HS-27A (cell line): Measurements from ENCODE around the gene CD1B.
"Not testable (repeated sequence)": the region's sequence is repeated elsewhere in the genome, so short reads cannot be mapped to it uniquely, and the experiment has no call there.

Source experiments
- DNase-seq: peaks from one replicate; pipeline ENCODE4 v3.0.0-alpha.2; 2012; ENCODE audit warnings: low read depth, missing footprints

The CD1B gene

DNA sequence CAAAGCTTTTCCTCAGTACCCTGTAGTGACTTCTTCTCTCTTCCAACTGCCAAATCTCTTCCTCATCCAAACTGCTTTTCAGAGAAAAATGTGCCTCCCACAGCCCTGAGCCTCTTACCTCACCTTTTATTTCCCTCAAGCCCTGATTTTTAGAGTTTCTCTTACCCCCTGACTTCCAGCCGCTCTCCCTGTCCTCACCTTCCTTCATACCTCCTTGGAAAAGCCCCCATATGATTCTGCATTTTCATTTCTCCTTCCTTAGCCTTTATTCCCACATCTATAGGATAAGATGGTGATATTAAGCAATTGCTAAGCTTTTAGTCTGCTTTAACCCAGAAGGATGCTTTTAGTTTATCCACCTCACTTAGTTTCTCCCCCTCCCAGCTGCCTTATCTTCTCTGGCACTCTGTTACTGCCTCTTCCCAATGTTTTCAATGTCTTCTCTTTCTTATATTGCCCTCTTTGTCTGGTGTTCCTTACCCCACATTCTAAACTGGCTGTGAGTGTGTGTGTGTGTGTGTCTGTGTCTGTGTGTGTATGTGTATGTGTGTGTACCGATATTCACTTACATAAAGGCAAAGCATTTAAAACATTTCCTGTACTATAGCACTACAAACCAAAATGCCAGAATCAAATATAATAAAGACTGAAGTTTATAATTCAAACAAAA lies at the start of gene CD1B:
TSS of gene CD1B (minus strand) at position 51 of the 670 bp plus-strand sequence. CDS start 108 bp downstream, outside the sequence.
- DNase-seq = no peak

DNA sequence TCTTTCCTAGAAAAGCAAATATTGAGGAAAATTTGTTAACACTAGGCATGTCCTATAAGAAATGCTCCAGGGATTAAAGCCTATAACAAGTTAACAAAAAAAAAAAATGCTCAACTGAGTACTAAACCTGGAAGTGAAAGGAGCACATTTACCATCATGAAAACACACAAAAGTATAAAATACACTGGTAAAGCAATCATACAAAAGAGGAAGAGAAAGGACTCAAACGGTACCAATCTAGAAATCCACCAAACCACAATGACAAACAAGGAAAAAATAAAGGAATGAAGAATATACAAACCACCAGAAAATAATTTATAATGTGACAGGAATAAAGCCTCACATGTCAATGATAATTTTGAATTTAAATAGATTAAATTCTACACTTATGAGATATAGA lies 43.5 kb upstream of the CD1B start:
- no peak for DNase-seq

DNA sequence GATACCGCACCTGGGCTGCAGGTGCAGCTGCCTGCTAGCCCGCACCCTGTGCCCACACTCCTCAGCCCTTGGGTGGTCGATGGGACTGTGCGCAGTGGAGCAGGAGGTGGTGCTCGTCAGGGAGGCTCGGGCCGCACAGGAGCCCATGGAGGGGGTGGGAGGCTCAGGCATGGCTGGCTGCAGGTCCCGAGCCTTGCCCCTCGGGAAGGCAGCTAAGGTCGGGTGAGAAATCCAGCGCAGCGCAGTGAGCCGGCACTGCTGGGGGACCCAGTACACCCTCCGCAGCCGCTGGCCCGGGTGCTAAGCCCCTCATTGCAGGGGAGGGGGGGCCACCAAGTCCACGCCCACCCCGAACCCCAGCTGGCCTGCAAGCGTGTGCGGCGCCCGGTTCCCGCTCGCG lies 42.8 kb upstream of the CD1B start:
- DNase-seq = not testable (repeated sequence)

DNA sequence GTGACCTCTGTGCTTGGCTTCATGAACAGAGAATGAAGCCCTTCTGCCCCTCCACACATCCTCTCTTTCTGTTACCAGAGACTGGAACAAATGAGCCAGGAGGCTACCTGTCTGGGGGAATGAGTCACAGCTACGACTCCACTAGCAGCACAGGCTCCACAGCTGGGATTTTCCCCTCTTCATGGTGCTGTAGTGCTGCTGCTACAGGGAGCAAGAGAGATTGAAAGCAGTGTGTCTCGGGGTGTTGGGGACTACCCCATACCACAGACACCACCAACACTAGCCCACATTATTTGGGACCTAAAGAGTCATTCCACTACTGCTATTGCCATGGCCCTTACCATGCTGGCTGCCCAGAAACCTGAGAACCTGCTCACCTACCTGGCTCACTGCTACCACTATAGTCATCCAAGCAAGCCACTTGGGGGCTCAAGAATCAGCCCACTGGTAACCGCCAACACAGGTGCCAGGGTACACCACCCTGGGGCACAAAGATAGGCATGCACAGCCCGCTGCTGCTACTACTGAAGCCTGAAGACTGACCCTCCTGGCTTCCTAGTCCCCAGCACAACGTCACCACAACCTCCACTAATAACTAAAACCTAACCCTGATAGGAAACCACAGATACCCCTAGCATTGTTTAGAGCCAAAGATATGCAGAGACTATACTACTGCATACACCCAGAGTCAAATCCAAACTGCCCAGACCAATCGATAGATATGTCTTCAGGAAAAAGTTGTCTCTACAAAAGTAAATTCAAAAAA lies 40.0 kb upstream of the CD1B start:
- no peak for DNase-seq

DNA sequence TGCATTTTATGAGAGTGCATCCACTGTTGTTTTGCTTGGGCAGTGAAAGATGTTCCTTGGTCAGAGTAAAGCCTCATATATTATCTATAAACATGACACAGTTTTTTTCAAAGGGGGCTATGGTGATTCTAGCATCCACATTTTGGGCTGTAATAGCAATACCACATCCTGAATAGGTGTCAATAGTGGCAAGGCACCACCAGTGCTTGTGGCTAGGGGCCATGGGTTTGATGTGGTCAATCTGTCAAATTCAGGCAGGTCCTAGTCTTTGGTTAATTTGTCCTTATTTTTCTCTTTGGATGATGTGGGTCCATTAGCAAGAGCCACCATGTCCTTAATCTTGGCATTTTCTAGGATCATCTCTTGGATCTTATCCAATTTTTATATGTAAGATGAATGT lies 35.5 kb upstream of the CD1B start:
- no peak for DNase-seq

DNA sequence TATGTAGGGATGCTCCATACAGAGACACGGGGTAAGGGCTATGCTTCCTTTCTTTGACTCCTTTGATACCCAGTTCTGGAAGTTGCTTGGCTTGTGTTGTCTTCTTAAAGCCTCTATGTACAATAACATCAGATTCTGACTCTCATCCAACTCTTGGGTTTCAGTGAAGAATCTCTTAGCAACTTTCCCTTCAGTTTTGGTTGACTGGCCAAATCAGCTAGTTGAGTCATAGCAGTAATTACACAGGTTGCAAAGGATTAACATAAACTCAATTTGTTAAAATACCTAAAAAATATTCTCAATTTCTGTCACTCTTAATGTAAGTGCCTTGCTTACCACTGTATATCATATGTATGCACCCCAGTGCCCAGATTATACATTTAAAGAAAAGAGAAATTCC lies 31.6 kb upstream of the CD1B start:
- no peak for DNase-seq

DNA sequence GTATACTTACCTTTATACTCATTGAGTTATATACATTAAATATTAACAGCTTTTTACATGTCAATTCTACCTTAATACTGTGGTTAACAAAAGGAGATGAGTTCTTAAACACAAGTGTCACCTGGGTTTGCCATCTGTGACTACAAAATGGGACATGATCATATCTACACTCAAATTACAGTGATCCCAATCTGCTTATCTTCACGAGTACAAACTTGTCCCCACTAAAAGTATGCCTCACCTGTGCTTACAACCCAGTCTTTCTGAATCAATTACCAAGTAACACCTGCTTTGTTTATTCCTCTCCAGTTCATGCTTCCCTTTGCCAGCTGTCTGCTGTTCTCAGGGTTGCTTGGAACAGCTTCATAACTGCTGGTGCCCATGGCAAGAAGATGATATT lies 31.2 kb upstream of the CD1B start:
- DNase-seq = no peak

DNA sequence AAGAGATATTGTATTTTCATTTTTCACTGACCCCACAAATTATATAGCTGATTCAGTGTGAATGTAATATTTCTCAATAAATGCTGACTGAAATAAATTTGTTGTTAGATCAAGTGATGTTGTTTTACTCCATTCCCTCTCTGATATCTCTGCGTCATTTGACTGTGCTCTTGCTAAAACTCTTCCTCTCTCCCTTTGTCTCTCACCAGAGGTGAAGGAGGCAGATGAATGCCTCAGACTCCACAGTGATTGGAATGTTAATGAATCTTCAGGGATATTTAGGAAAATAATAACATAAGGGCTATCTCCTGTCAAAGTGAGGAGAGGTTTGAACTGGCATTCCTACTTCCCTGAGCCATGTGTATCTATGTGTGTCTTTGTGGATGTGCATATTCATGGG lies 26.1 kb upstream of the CD1B start:
- DNase-seq = no peak

DNA sequence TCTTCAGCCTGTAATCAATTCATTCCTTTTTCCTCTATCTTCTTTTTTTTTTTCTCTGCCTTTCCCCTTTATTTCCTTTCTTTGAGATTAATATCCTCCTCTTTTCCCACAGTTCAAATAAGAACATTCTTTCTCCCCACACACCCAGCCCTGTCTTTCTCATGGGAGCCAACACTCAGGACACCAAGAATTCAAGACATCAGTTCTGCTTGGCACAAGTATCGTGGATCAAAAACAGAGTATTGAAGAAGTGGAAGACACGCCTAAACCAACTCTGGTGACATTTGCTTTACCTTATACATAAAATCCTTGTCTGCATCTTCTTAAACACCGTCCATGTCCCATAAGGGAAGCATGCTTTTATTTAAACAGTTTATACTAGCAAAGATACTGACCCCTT lies 25.3 kb upstream of the CD1B start:
- no peak for DNase-seq

DNA sequence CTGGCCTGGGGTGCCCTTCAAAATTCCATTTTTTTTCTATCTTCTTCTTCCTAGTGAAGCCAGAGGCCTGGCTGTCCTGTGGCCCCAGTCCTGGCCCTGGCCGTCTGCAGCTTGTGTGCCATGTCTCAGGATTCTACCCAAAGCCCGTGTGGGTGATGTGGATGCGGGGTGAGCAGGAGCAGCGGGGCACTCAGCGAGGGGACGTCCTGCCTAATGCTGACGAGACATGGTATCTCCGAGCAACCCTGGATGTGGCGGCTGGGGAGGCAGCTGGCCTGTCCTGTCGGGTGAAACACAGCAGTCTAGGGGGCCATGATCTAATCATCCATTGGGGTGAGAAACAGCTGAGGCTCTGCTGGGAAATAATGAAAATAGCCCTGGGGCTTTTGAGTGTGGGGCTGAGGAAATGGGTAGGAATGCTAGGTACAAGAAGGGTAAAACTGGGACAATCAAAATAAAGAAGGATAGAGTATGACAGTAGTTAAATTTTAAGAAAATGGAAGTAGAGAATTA lies 24.5 kb upstream of the CD1B start:
- no peak for DNase-seq

DNA sequence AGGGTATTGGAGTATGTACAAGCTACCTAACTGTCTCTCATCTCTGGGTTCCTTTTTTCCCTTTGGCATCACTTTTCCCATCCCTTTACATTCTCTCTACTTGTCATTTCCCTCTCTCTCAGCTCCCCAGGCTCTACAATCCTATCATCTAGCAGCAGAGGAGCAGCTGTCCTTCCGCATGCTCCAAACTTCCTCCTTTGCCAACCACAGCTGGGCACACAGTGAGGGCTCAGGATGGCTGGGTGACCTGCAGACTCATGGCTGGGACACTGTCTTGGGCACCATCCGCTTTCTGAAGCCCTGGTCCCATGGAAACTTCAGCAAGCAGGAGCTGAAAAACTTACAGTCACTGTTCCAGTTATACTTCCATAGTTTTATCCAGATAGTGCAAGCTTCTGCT lies 22.9 kb upstream of the CD1B start:
- DNase-seq = no peak

DNA sequence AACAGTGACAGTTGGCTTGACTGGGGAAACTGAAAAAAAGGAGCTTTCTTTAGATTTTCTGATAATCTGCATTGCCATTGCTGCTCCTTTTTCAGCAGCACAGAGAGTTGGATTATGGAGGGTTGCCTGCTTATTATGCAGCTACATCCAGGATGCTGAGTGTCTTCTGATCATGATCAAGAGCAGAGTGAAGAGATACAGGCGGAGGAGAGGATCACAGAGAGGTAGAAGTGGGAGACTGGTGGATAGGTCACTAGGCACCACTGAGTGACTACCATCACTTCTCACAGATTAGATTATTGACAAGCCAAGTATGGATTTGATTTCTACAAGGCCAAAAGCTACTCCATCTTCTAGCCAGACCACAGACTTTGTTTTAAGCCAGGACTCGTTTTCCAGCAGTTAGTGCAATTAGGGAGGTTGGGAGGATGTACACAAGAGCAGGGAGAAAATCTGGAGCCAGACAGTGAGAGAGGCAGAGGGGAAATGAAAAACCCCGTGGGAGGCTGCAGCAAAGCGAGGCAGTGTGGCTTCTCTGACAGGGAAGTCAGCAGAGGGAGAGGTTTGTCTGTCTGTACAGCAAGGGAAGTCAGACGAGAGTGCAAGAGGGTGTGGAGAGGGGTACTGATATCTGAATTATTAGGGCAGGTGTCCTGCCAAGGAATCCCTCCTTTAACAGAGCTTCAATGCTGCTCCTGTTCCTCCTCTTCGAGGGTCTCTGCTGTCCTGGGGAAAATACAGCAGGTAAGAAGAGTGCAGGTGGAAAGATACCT lies 22.2 kb upstream of the CD1B start, which contains the start of gene CD1E:
TSS of gene CD1E (plus strand) at position 592 of the 773 bp plus-strand sequence. CDS start at position 687, 95 bp downstream.
- DNase-seq = no peak

DNA sequence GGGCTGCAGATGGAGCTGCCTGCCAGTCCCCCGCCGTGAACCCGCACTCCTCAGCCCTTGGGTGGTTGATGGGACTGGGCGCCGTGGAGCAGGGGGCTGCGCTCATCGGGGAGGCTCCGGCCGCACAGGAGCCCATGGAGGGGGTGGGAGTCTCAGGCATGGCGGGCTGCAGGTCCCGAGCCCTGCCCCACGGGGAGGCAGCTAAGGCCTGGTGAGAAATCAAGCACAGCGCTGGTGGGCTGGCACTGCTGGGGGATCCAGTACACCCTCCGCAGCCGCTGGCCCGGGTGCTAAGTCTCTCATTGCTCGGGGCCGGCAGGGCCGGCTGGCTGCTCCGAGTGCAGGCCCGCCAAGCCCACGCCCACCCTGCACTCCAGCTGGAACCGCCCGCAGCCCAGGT lies 17.6 kb upstream of the CD1B start:
- not testable (repeated sequence) for DNase-seq

DNA sequence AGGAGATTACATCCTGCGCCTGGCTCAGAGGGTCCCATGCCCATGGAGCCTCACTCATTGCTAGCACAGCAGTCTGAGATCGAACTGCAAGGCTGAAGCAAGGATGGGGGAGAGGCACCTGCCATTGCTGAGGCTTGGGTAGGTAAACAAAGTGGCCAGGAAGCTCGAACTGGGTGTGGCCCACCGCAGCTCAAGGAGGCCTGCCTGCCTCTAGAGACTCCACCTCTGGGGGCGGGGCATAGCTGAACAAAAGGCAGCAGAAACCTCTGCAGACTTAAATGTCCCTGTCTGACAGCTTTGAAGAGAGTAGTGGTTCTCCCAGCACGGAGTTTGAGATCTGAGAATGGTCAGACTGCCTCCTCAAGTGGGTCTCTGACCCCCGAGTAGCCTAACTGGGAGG lies 5.1 kb upstream of the CD1B start:
- not testable (repeated sequence) for DNase-seq

DNA sequence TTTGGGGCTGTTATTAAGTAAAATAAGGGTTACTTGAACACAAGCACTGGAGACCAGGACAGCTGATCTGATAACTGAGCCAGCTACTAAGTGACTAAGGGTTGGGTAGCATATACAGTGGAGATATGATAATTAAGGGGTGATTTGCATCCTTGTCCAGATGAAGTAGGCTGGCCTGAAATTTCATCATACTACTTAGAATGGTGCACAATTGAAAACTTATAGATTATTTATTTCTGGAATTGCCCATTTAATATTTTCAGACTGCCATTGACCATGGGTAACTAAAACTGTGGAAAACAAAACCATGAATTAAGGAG lies 3.8 kb upstream of the CD1B start:
- DNase-seq = no peak

DNA sequence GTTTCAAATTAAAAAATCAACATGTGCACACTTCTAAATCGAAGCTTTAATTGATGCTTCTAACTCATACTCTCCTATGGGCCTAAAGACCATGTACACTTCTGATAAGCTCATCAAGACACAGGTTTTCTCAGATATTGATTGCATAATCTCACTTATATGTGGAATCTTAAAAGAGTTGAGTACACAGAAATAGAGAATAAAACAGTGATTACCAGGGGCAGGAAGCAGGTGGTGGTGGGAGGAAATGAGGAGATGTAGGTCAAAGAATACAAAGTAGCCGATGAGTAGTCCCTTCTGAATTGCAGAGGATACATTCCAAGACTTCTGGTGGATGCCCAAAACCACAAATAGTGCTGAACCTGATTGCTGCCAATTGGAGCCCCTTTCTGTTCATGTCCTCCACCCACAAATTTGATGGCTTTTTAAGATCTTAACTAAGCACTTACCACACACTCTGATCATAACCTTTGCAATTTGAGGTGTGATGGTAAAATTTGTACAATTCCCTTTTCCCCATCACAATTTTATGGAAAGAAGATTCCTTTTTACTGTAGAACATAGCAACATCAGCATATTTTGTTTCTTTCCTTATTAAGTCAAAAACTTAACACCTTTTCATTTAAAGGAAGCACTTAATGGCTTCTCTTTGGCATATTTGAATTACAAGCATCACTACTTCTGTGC lies 3.3 kb upstream of the CD1B start:
- DNase-seq = no peak

DNA sequence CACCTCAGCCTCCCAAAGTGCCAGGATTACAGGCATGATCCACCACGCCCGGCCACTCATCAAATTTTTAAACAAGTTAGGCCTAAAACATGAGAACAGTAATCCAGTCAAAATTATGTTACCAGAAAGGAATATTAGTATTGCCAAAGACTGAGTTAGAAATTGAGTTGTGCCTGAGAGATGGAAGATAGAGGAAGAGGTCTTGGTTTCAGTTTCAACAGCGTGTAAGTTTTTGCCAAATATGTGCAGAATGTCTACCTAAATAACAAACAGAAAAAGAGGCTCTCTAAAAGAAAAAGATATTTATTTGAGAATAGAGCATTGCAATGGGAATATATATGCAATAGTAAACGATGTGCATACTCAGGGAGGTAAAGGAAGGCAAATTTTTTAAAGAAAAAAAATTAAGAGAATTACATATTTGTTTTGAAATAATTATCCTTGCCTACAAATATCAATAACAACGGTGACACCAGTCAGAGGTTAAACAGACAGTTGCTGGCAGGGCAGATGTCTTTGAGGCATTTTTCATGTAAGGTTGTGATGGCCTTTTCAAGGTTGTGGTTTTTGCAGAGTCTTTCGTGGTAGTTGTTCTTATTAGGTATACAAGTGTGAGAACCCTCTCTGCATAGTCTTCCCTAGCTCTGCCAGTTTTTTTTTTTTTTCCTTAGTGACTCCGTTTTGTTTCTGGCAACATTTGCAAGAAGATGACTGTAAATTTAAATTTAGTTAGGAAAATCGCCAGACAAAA lies 2.2 kb upstream of the CD1B start:
- DNase-seq = no peak

DNA sequence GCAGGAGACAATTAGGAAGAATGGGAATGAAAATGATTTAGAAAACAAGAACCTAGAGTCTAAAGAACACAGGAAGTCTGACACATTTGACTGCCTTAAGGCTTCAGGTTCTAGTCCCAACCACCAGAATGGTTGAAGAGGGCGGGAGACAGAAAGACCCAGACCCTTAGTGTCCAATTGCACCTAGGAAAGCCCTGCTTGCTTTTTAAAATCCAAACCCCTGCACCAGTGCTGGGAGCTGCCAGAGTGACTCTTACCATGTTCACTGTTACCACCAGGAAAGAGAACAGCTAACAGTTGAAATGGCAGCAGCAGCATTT lies 265 bp downstream of the CD1B start:
- no peak for DNase-seq

DNA sequence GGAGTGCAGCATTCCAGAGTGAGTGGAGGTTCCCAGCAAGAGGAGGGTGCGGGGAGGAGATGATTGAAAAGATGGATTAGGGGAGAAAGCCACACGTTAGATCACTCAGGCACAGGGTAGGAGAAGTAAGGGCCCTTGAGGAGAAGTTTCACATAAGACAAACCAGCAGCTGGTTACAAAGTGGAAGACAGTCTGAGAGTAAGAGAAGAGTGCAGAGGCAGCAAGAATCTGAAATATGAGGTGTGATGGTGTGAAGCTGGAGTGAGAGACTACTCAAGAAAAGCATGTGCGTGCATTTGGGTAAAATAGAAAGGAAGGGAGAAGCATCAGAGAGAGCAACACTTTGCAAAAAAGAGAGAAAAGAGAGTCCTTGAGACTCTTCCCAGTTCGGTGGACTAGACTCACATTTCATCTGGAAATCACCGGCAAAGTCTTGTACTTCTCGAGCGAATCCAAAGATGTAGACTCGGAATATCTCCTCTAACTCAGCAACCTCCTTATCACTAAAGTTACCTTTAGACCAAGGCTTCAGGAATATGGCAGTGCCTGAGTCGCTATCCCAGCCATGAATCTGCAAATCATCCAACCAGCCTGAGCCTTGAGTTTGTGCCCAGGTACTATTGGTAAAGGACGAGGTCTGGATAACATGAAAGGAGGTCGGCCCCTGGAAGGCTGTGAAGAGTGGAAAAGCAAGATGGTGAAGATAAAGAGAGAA lies 783 bp downstream of the CD1B start:
- no peak for DNase-seq

DNA sequence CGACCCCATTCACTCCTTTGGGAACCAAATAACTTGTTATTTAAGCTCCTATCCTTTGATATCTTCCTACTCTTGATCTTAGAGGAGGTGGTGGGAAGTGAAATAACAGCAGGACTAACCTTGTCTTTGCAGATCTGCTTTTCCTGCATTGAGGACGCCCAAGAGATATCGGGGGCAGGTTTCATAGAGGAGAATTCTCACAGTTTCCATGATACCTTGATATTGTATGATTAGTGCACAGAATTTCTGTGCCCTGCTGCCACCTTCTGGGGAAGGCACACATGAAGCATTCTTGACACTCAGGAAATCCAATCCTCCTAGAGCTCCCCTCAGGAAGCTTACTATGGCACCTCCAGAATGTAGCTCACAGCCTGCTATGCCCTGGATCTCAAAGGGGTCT lies 1.6 kb downstream of the CD1B start:
- DNase-seq = no peak

DNA sequence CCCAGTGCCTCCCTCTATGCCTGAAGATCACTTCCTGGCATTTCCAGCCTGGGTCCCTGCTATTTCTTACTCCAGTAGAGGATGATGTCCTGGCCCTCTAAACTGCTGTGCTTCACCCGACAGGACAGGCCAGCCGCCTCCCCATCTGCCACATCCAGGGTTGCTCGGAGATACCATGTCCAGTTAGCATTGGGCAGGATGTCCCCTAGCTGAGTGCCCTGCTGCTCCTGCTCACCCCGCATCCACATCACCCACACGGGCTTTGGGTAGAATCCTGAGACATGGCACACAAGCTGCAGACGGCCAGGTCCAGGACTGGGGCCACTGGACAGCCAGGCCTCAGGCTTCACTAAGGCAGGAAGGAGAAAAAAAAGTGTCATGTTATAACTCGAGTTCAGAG lies 2.0 kb downstream of the CD1B start:
- DNase-seq = no peak
